GM18520 (cell line): ENCODE data around the gene ACP6.
"Not testable (repeated sequence)": the region's sequence is repeated elsewhere in the genome, so short reads cannot be mapped to it uniquely, and the experiment has no call there.

ENCODE experiments used
- ATAC-seq: cut with Tn5 transposase; IDR thresholded peaks from one replicate; pipeline ENCODE4 v1.9.1; 2021; ENCODE audit not compliant: unreplicated experiment

The ACP6 gene

GRCh38 chr1:147624011-147624410 is 46.3 kb downstream of the ACP6 start:
- ATAC-seq: no peak

GRCh38 chr1:147622731-147623130 is 47.6 kb downstream of the ACP6 start:
- no peak for ATAC-seq

GRCh38 chr1:147620543-147620942 is 49.8 kb downstream of the ACP6 start:
- no peak for ATAC-seq

GRCh38 chr1:147619741-147620140 is 50.6 kb downstream of the ACP6 start:
- ATAC-seq: no peak

- no peak for ATAC-seq
Observed at GRCh38 chr1:147618771-147619170, 51.6 kb downstream of the ACP6 start.

GRCh38 chr1:147618077-147618569 is 52.2 kb downstream of the ACP6 start:
- no peak for ATAC-seq

- not testable (repeated sequence) for ATAC-seq
Observed at GRCh38 chr1:147614966-147615365, 55.4 kb downstream of the ACP6 start.

GRCh38 chr1:147613506-147613905 is 56.8 kb downstream of the ACP6 start:
- no peak for ATAC-seq

- ATAC-seq: no peak
Observed at GRCh38 chr1:147612366-147612765, 58.0 kb downstream of the ACP6 start.

- ATAC-seq: no peak
Observed at GRCh38 chr1:147611586-147611985, 58.7 kb downstream of the ACP6 start.

- peak; percentile 44 for ATAC-seq
Observed at GRCh38 chr1:147611021-147611426, 59.3 kb downstream of the ACP6 start.

GRCh38 chr1:147609358-147609757 is 61.0 kb downstream of the ACP6 start:
- ATAC-seq: no peak

- no peak for ATAC-seq
Observed at GRCh38 chr1:147608596-147608995, 61.7 kb downstream of the ACP6 start.

GRCh38 chr1:147605591-147605990 is 64.7 kb downstream of the ACP6 start:
- no peak for ATAC-seq

GRCh38 chr1:147603986-147604385 is 66.3 kb downstream of the ACP6 start:
- ATAC-seq: no peak

- ATAC-seq: no peak
Observed at GRCh38 chr1:147600119-147601111, 69.9 kb downstream of the ACP6 start.

- peak; percentile 60 for ATAC-seq
Observed at GRCh38 chr1:147599362-147600118, 70.8 kb downstream of the ACP6 start.

- no peak for ATAC-seq
Observed at GRCh38 chr1:147598621-147599361, 71.5 kb downstream of the ACP6 start.

- ATAC-seq: no peak
Observed at GRCh38 chr1:147597010-147597409, 73.3 kb downstream of the ACP6 start.
